ENCODE results near the gene FSIP1. TPM values are rescaled to one million over a fixed set of nuclear protein-coding genes. Genes with fewer than 3 reads are reported as not detected.

FSIP1 gene
- total RNA-seq, 4 donors from 2014 or later, result 0.94 to 3.2 (median 2.0) TPM

DNA sequence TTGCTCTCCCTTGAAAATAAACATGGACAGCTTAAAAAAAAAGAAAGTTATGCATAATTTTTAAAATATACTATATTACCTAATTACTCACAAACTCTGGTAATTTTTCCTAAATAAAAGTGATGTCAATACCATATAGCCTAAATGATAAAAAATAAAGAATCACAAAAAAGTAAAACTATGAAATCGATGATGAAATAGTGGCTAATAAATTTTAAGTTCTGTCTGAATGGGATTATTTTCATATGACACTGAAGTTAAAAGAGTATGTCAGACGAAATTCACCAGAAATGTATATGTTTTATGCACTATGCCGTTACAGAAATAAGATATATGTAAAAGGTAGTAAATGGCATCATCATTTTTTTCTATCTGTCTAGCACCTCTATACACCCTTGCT lies 51.4 kb downstream of the FSIP1 start:
- 87 to 94% methylated on average over 3 of the region's 3 CpGs for WGBS, 2 donors (ENCODE audit: low coverage in 1 of 2)
- H3K4me1 ChIP-seq, result peaks cover 0 to 10% (median 0%) of the 10 kb centered on the region in 3 donors
- H3K27me3 ChIP-seq, result no peaks in the 10 kb centered on the region
- no peaks in the 10 kb centered on the region for H3K9me3 ChIP-seq
- no peaks in the 10 kb centered on the region for H3K36me3 ChIP-seq
- TF ChIP-seq POLR2AphosphoS5 (IDR thresholded peaks at IDR 0.05) (no peak), POLR2A (IDR thresholded peaks at IDR 0.05) (no peak), EP300 (IDR thresholded peaks at IDR 0.05) (no peak)
- TF ChIP-seq, protein P1, sequence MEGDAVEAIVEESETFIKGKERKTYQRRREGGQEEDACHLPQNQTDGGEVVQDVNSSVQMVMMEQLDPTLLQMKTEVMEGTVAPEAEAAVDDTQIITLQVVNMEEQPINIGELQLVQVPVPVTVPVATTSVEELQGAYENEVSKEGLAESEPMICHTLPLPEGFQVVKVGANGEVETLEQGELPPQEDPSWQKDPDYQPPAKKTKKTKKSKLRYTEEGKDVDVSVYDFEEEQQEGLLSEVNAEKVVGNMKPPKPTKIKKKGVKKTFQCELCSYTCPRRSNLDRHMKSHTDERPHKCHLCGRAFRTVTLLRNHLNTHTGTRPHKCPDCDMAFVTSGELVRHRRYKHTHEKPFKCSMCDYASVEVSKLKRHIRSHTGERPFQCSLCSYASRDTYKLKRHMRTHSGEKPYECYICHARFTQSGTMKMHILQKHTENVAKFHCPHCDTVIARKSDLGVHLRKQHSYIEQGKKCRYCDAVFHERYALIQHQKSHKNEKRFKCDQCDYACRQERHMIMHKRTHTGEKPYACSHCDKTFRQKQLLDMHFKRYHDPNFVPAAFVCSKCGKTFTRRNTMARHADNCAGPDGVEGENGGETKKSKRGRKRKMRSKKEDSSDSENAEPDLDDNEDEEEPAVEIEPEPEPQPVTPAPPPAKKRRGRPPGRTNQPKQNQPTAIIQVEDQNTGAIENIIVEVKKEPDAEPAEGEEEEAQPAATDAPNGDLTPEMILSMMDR (IDR thresholded peaks at IDR 0.05), result no peak
- no peak overlapping the region for H3K27ac ChIP-seq
- no peak overlapping the region for H3K4me3 ChIP-seq
- no peak for ATAC-seq

DNA sequence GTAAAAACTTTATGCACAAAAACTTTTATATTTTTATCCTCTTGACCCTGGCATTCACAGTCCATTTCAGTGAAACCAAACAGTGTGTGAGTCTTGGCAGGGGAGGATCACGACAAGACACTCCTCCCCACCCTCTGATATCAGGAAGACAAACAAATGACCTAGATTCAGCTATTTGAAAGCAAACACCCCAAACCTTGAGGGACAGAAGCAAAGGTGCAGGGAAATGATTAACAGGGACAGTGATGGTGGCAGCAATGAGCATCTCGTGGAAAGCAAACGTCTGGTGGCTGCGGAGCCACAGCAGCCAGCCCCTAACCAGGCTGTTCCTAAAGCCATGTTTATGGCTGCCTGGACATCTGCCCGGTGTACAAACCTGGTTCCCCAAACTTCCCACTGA lies 52.1 kb downstream of the FSIP1 start:
- no peaks in the 10 kb centered on the region for H3K9me3 ChIP-seq
- no peaks in the 10 kb centered on the region for H3K36me3 ChIP-seq
- TF ChIP-seq, protein P1 (IDR thresholded peaks at IDR 0.05), result no peak
- TF ChIP-seq POLR2AphosphoS5 (IDR thresholded peaks at IDR 0.05), result no peak
- TF ChIP-seq EP300 (IDR thresholded peaks at IDR 0.05), result no peak
- TF ChIP-seq POLR2A (IDR thresholded peaks at IDR 0.05), result no peak
- H3K4me1 ChIP-seq, result peaks cover 0 to 3% (median 0%) of the 10 kb centered on the region in 3 donors
- no peak overlapping the region for H3K27ac ChIP-seq
- WGBS, 2 donors (ENCODE audit: low coverage in 1 of 2), result 72 to 74% methylated on average over 4 to 5 of the region's 5 CpGs
- no peaks in the 10 kb centered on the region for H3K27me3 ChIP-seq
- no peak for ATAC-seq
- no peak overlapping the region for H3K4me3 ChIP-seq

DNA sequence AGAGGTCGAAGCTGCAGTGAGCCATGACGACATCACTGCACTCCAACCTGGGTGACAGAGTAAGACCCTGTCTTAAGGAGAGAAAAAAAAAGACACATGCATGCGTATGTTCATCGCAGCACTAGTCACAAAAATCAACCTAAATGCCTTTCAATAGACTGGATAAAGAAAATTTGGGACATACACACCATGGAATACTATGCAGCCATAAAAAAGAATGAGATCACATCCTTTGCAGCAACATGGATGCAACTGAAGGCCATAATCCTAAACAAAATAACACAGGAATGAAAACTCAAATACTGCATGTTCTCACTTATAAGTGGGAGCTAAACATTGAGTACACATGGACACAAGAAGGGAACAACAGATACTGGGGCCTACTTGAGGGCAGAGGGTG lies 53.1 kb downstream of the FSIP1 start:
- no peak for TF ChIP-seq POLR2AphosphoS5 (IDR thresholded peaks at IDR 0.05)
- TF ChIP-seq, protein P1 (IDR thresholded peaks at IDR 0.05), result no peak
- TF ChIP-seq POLR2A (IDR thresholded peaks at IDR 0.05), result no peak
- TF ChIP-seq EP300 (IDR thresholded peaks at IDR 0.05), result no peak
- ATAC-seq, result no peak
- no peaks in the 10 kb centered on the region for H3K4me1 ChIP-seq
- H3K27me3 ChIP-seq, result no peaks in the 10 kb centered on the region
- H3K4me3 ChIP-seq, result no peak overlapping the region
- no peaks in the 10 kb centered on the region for H3K9me3 ChIP-seq
- WGBS, 2 donors (ENCODE audit: low coverage in 1 of 2), result 98 to 100% methylated on average over 2 to 4 of the region's 4 CpGs
- no peak overlapping the region for H3K27ac ChIP-seq
- no peaks in the 10 kb centered on the region for H3K36me3 ChIP-seq

DNA sequence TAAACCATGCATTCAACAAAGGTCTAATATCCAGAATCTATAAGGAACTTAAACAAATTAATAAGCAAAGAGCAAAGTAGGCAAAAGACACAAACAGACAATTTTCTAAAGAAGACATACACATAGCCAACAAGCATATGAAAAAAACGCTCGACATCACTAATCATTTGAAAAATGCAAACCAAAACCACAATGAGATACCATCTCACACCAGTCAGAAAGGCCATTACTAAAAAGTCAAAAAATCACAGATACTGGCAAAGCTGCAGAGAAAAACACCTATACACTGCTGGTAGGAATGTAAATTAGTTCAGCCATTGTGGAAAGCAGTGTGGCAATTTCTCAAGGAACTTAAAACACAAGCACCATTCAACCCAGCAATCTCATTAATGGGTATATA lies 53.8 kb downstream of the FSIP1 start:
- 94 to 95% methylated on average over 2 of the region's 2 CpGs for WGBS, 2 donors (ENCODE audit: low coverage in 1 of 2)
- no peak overlapping the region for H3K4me3 ChIP-seq
- H3K27ac ChIP-seq, result no peak overlapping the region
- no peaks in the 10 kb centered on the region for H3K27me3 ChIP-seq
- no peak for TF ChIP-seq POLR2AphosphoS5 (IDR thresholded peaks at IDR 0.05)
- TF ChIP-seq, protein P1 (IDR thresholded peaks at IDR 0.05), result no peak
- no peak for TF ChIP-seq POLR2A (IDR thresholded peaks at IDR 0.05)
- TF ChIP-seq EP300 (IDR thresholded peaks at IDR 0.05), result no peak
- no peaks in the 10 kb centered on the region for H3K9me3 ChIP-seq
- no peak for ATAC-seq
- H3K4me1 ChIP-seq, result no peaks in the 10 kb centered on the region
- no peaks in the 10 kb centered on the region for H3K36me3 ChIP-seq

DNA sequence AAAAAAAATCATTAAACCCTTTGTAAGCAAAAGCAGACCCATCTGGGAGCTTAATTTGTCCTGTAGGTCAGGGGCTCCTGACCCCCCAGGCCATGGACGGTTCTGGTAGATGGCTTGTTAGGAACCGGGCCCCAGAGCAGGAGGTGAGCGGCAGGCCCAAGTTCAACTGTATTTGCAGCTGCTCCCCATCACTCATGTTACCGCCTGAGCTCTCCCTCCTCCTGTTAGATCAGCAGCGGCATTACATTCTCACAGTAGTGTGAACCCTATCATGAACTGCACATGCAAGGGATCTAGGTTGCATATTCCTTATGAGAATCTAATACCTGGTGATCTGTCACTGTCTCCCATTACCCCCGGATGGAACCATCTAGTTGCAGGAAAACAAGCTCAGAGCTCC lies 60.7 kb downstream of the FSIP1 start:
- Histone ChIP-seq H3K27me3 (no peaks in the 10 kb centered on the region), H3K9me3 (no peaks in the 10 kb centered on the region), H3K4me1 (peaks cover 0 to 21% (median 0%) of the 10 kb centered on the region in 3 donors), H3K36me3 (no peaks in the 10 kb centered on the region), H3K27ac (no peak overlapping the region), H3K4me3 (no peak overlapping the region)
- 86 to 95% methylated on average over 6 of the region's 6 CpGs for WGBS, 2 donors (ENCODE audit: low coverage in 1 of 2)
- ATAC-seq, result no peak
- TF ChIP-seq POLR2A (IDR thresholded peaks at IDR 0.05), result no peak
- TF ChIP-seq EP300 (IDR thresholded peaks at IDR 0.05), result no peak
- TF ChIP-seq, protein P1 (IDR thresholded peaks at IDR 0.05), result no peak
- no peak for TF ChIP-seq POLR2AphosphoS5 (IDR thresholded peaks at IDR 0.05)

Measured in gastroesophageal sphincter (tissue), 4 donors.